Mesendoderm (in vitro differentiated cells): Measurements from ENCODE around the gene TSHZ2.
"Not testable (repeated sequence)": the region's sequence is repeated elsewhere in the genome, so short reads cannot be mapped to it uniquely, and the experiment has no call there.

ENCODE experiments used
- DNase-seq: peaks from one replicate; pipeline ENCODE4 v3.0.0; 2013
- H2AK5ac ChIP-seq: 2 replicates; pipeline ENCODE4 v1.6.1; 2013; ENCODE audit warnings: low read length, inconsistent platforms
- H2BK120ac ChIP-seq: 2 replicates; pipeline ENCODE4 v1.6.1; 2013; ENCODE audit warnings: low read depth, mild to moderate bottlenecking, low read length, moderate library complexity, mixed read lengths
- H2BK15ac ChIP-seq: replicated peaks from 2 replicates; pipeline ENCODE4 v1.6.1; 2013; ENCODE audit warnings: low read depth, mild to moderate bottlenecking, moderate library complexity
- H2BK5ac ChIP-seq: 2 replicates; pipeline ENCODE4 v1.6.1; 2013; ENCODE audit warnings: low read length, inconsistent platforms
- H3K18ac ChIP-seq: 2 replicates; pipeline ENCODE4 v1.6.1; 2013; ENCODE audit warnings: mild to moderate bottlenecking, low read length, mixed read lengths
- H3K23ac ChIP-seq: one replicate; pipeline ENCODE4 v1.6.1; 2013; ENCODE audit warnings: low read length
- H3K27ac ChIP-seq: 2 replicates; pipeline ENCODE4 v1.5.1; 2013; ENCODE audit warnings: low read depth, mild to moderate bottlenecking, inconsistent platforms, low read length, moderate library complexity
- H3K27me3 ChIP-seq: 2 replicates; pipeline ENCODE4 v1.6.1; 2013; ENCODE audit warnings: low read length, control low read depth, mild to moderate bottlenecking, inconsistent platforms; ENCODE audit not compliant: insufficient read depth, poor library complexity
- H3K36me3 ChIP-seq: 2 replicates; pipeline ENCODE4 v1.6.1; 2013; ENCODE audit warnings: low read length, inconsistent platforms; ENCODE audit not compliant: control insufficient read depth, insufficient read depth
- H3K4ac ChIP-seq: one replicate; pipeline ENCODE4 v1.6.1; 2013; ENCODE audit warnings: low read depth, mild to moderate bottlenecking, low read length, moderate library complexity
- H3K4me1 ChIP-seq: 2 replicates; pipeline ENCODE4 v1.6.1; 2013; ENCODE audit warnings: low read depth, low read length, inconsistent platforms; ENCODE audit not compliant: control insufficient read depth
- H3K4me2 ChIP-seq: 2 replicates; pipeline ENCODE4 v1.6.1; 2013; ENCODE audit warnings: low read length
- H3K4me3 ChIP-seq: 2 replicates; pipeline ENCODE4 v1.5.1; 2013; ENCODE audit warnings: mild to moderate bottlenecking, low read length
- H3K56ac ChIP-seq: one replicate; pipeline ENCODE4 v1.6.1; 2013; ENCODE audit warnings: low read length
- H3K79me1 ChIP-seq: 2 replicates; pipeline ENCODE4 v1.6.1; 2013; ENCODE audit warnings: low read length, inconsistent platforms
- H3K79me2 ChIP-seq: 2 replicates; pipeline ENCODE4 v1.6.1; 2013; ENCODE audit warnings: mild to moderate bottlenecking, low read length; ENCODE audit not compliant: control insufficient read depth, insufficient read depth
- H3K9ac ChIP-seq: 2 replicates; pipeline ENCODE4 v1.6.1; 2013; ENCODE audit warnings: low read length, inconsistent platforms
- H4K5ac ChIP-seq: one replicate; pipeline ENCODE4 v1.6.1; 2013; ENCODE audit warnings: low read length
- H4K8ac ChIP-seq: one replicate; pipeline ENCODE4 v1.6.1; 2013; ENCODE audit warnings: low read depth, mild to moderate bottlenecking, control low read depth, low read length, moderate library complexity
- WGBS: extraction: QIAGEN DNeasy Blood & Tissue Kit; methylation state at CpG from one replicate; pipeline ENCODE4 v1.1.7; 2013; ENCODE audit warnings: low lambda C conversion rate, missing lambda C conversion rate; ENCODE audit not compliant: insufficient coverage; ENCODE audit errors: extremely low coverage; 5-methylcytosine and 5-hydroxymethylcytosine counted together

TSHZ2 gene

DNA sequence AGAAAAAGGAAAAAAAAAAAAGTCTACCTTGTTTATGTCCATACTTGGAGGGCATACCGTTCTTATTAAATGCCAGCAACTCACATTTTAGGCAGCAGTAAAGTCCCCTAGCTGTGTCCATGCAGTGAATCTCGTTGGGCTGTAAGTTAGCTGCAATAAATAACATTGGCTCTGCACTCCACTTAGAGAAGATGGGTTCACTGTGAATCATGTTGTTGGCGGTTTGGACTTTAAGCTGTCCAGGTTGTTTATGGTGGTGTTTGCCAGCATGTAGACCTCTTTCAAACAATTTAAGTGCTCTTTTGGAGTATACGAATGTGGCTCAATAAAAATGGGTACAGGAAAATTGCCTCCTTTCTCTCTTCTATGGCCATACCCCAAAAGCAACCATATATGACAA lies 494.1 kb downstream of the TSHZ2 start:
- Histone ChIP-seq H2BK15ac (no peak overlapping the region), H3K4me3 (no peak overlapping the region), H3K4me1 (no peaks in the 10 kb centered on the region), H3K18ac (no peak overlapping the region), H4K8ac (no peak overlapping the region), H3K36me3 (no peaks in the 10 kb centered on the region), H3K27ac (no peak overlapping the region), H3K9ac (no peak overlapping the region), H2BK5ac (no peak overlapping the region), H3K79me2 (no peaks in the 10 kb centered on the region), H3K4ac (no peak overlapping the region), H3K4me2 (no peak overlapping the region), H4K5ac (no peak overlapping the region), H3K56ac (no peak overlapping the region), H3K23ac (no peak overlapping the region), H3K27me3 (no peaks in the 10 kb centered on the region), H2BK120ac (no peak overlapping the region), H2AK5ac (no peak overlapping the region), H3K79me1 (no peaks in the 10 kb centered on the region)
- no peak for DNase-seq
- WGBS: no CpG with 5 or more reads among the region's 4 CpGs

DNA sequence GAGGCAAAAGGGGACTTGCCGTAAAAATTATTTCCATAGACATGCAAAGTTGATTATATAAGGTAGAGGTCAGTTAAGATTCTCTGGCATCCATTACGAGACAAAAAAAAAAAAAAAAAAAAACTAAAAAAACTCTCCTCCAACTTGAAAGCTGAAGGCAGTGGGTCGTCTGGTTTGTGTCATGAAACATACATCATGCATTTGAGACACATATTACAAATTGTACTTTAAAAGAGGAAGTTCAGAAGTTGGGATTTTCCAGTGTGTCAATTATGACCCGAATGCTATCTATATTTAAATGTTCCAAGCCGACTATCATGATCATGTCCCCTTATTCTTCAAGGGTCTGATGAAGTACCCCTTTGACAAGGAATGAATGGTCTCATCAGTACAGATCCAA lies 496.4 kb downstream of the TSHZ2 start:
- WGBS: no CpG with 5 or more reads among the region's 5 CpGs
- no peak overlapping the region for H2BK5ac ChIP-seq

DNA sequence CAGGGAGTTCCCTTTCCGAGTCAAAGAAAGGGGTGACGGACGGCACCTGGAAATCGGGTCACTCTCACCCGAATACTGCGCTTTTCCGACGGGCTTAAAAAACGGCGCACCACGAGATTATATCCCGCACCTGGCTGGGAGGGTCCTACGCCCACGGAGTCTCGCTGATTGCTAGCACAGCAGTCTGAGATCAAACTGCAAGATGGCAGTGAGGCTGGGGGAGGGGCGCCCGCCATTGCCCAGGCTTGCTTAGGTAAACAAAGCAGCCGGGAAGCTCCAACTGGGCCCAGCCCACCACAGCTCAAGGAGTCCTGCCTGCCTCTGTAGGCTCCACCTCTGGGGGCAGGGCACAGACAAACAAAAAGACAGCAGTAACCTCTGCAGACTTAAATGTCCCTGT lies 500.7 kb downstream of the TSHZ2 start:
- not testable (repeated sequence) for H3K4me3 ChIP-seq, DNase-seq, H4K5ac ChIP-seq, H3K23ac ChIP-seq, H3K36me3 ChIP-seq, H3K56ac ChIP-seq, H2BK120ac ChIP-seq, H3K9ac ChIP-seq, H2BK5ac ChIP-seq, H2AK5ac ChIP-seq, H3K27ac ChIP-seq, H3K4me1 ChIP-seq, H2BK15ac ChIP-seq, H3K27me3 ChIP-seq, H3K79me2 ChIP-seq, H3K4ac ChIP-seq, H4K8ac ChIP-seq, H3K18ac ChIP-seq, H3K79me1 ChIP-seq, H3K4me2 ChIP-seq
- WGBS: no CpG with 5 or more reads among the region's 18 CpGs

More for the DNA sequence above, 496.4 kb downstream of the TSHZ2 start:
- no peaks in the 10 kb centered on the region for H3K4me1 ChIP-seq
- no peaks in the 10 kb centered on the region for H3K79me1 ChIP-seq
- H3K4me3 ChIP-seq: no peak overlapping the region
- H2BK120ac ChIP-seq: no peak overlapping the region
- no peak overlapping the region for H4K5ac ChIP-seq
- no peak overlapping the region for H3K4me2 ChIP-seq
- H2AK5ac ChIP-seq: no peak overlapping the region
- no peak overlapping the region for H2BK15ac ChIP-seq
- H3K27me3 ChIP-seq: no peaks in the 10 kb centered on the region
- no peak overlapping the region for H3K18ac ChIP-seq
- no peaks in the 10 kb centered on the region for H3K79me2 ChIP-seq
- H3K36me3 ChIP-seq: no peaks in the 10 kb centered on the region
- no peak overlapping the region for H3K4ac ChIP-seq
- no peak overlapping the region for H3K27ac ChIP-seq
- H3K23ac ChIP-seq: no peak overlapping the region
- no peak for DNase-seq
- no peak overlapping the region for H3K56ac ChIP-seq
- H4K8ac ChIP-seq: no peak overlapping the region
- H3K9ac ChIP-seq: no peak overlapping the region

DNA sequence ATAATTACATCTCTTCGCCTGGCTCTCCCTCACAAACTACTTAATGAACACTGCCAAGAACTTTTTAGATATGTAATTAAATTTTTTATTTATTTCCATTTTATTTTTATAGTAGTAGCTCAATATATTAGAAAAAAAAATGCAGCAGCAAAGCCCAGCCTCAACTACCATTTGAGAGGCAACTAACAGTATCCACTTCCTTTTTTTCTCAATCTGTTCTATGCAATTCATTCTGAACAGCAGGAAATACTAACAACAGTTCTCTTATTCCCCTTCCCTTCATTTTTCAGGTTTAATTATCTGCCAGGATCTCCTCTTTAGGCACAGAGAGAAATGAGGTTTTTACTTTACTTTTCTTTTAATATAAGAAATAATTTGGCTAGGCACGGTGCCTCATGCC lies 508.8 kb downstream of the TSHZ2 start:
- whole genome bisulfite sequencing: no CpG with 5 or more reads among the region's 2 CpGs
- H2BK15ac ChIP-seq: no peak overlapping the region
- no peak overlapping the region for H3K4me3 ChIP-seq
- no peak overlapping the region for H3K56ac ChIP-seq
- H2AK5ac ChIP-seq: no peak overlapping the region
- H3K18ac ChIP-seq: no peak overlapping the region
- H2BK120ac ChIP-seq: no peak overlapping the region
- no peak overlapping the region for H3K9ac ChIP-seq
- H3K4ac ChIP-seq: no peak overlapping the region
- no peaks in the 10 kb centered on the region for H3K79me2 ChIP-seq
- no peak overlapping the region for H4K5ac ChIP-seq
- no peak overlapping the region for H3K27ac ChIP-seq
- no peak overlapping the region for H2BK5ac ChIP-seq
- H4K8ac ChIP-seq: no peak overlapping the region
- H3K36me3 ChIP-seq: no peaks in the 10 kb centered on the region
- DNase-seq: no peak
- H3K23ac ChIP-seq: no peak overlapping the region
- no peaks in the 10 kb centered on the region for H3K27me3 ChIP-seq
- H3K4me1 ChIP-seq: no peaks in the 10 kb centered on the region
- H3K4me2 ChIP-seq: no peak overlapping the region
- H3K79me1 ChIP-seq: no peaks in the 10 kb centered on the region

DNA sequence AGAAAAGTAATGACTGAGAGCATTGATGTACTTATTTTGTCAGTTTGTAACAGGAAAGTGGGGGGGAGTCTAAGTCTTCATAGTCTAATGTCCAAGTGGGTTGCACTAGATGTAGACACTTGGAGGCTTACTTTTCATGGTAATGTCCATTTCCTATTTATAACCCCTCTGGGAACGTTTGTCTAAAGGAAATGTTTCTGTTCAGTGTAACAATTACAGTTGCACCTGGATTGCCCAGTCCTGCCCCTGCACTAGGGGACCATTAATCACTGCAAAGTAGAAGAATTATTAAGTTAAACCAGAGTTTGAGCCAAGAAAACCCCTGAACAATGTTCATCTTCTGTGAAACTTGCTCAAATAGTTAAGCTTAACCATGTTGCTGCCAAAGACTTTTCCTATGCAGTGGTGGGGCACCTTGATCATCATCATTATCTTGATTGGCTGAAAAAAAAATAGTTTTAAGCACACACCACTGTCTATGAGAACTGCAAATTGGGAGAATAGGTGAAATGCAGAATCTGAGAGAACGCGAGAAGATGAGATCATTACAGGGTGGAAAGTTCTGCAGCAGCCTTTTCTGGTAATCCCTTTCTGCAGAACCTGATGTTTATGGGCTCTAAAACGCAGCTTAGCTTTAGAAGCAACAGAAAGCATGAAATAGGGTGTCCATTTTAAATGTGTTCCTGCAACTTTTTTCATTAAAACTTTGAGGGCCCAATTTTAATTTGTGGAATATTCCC lies 515.5 kb downstream of the TSHZ2 start:
- Histone ChIP-seq H3K4me1 (no peaks in the 10 kb centered on the region), H3K27ac (no peak overlapping the region), H2BK5ac (no peak overlapping the region), H3K27me3 (no peaks in the 10 kb centered on the region), H2AK5ac (no peak overlapping the region), H3K4me2 (no peak overlapping the region), H2BK120ac (no peak overlapping the region), H4K8ac (no peak overlapping the region), H3K56ac (no peak overlapping the region), H3K79me2 (no peaks in the 10 kb centered on the region), H3K23ac (no peak overlapping the region), H3K4me3 (no peak overlapping the region), H3K79me1 (no peaks in the 10 kb centered on the region), H3K9ac (no peak overlapping the region), H3K4ac (no peak overlapping the region), H2BK15ac (no peak overlapping the region), H4K5ac (no peak overlapping the region), H3K36me3 (no peaks in the 10 kb centered on the region), H3K18ac (no peak overlapping the region)
- no CpG with 5 or more reads among the region's 4 CpGs for WGBS
- DNase-seq: no peak

DNA sequence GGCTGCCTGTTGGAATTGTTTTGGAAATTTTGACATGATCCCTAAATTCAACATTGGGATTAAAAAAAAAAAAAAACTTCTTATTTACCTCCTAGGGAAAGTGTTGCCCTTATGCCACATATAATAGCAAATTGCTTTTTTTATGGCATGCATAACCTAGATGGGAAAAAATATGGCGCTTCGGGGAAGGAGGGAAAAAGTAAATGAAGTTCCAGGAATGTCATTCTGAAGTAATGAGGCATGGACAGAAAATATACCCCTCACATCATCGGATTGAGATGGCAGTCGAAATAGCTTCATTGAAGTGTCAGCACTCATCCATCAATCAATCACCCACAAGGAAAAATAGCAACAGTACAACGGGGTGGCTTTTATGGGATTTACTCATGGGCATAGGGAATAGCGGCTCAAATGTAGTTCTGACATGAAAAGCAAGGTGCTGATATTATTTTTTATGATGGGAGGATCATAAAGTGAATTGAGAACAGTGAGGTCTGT lies 516.7 kb downstream of the TSHZ2 start:
- Histone ChIP-seq H4K8ac (no peak overlapping the region), H3K9ac (no peak overlapping the region), H3K36me3 (no peaks in the 10 kb centered on the region), H3K23ac (no peak overlapping the region), H3K79me1 (no peaks in the 10 kb centered on the region), H3K4me3 (no peak overlapping the region), H3K18ac (no peak overlapping the region), H3K4me1 (no peaks in the 10 kb centered on the region), H2BK5ac (no peak overlapping the region), H2BK15ac (no peak overlapping the region), H3K56ac (no peak overlapping the region), H3K27me3 (no peaks in the 10 kb centered on the region), H2BK120ac (no peak overlapping the region), H3K27ac (no peak overlapping the region), H3K79me2 (no peaks in the 10 kb centered on the region), H3K4ac (no peak overlapping the region), H3K4me2 (no peak overlapping the region), H2AK5ac (no peak overlapping the region), H4K5ac (no peak overlapping the region)
- WGBS: no CpG with 5 or more reads among the region's 6 CpGs
- no peak for DNase-seq
